DMS53 treated with DMSO at 0.1 percent for 48 hours (cell line): ENCODE data around the gene SLCO4C1.
"Not testable (repeated sequence)": the region's sequence is repeated elsewhere in the genome, so short reads cannot be mapped to it uniquely, and the experiment has no call there.

ENCODE experiments used
- DNase-seq: peaks from one replicate; lab custom pipeline; 2025; ENCODE audit not compliant: unreplicated experiment; lab: John Stamatoyannopoulos, UW

Gene SLCO4C1, protein sequence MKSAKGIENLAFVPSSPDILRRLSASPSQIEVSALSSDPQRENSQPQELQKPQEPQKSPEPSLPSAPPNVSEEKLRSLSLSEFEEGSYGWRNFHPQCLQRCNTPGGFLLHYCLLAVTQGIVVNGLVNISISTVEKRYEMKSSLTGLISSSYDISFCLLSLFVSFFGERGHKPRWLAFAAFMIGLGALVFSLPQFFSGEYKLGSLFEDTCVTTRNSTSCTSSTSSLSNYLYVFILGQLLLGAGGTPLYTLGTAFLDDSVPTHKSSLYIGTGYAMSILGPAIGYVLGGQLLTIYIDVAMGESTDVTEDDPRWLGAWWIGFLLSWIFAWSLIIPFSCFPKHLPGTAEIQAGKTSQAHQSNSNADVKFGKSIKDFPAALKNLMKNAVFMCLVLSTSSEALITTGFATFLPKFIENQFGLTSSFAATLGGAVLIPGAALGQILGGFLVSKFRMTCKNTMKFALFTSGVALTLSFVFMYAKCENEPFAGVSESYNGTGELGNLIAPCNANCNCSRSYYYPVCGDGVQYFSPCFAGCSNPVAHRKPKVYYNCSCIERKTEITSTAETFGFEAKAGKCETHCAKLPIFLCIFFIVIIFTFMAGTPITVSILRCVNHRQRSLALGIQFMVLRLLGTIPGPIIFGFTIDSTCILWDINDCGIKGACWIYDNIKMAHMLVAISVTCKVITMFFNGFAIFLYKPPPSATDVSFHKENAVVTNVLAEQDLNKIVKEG

DNA sequence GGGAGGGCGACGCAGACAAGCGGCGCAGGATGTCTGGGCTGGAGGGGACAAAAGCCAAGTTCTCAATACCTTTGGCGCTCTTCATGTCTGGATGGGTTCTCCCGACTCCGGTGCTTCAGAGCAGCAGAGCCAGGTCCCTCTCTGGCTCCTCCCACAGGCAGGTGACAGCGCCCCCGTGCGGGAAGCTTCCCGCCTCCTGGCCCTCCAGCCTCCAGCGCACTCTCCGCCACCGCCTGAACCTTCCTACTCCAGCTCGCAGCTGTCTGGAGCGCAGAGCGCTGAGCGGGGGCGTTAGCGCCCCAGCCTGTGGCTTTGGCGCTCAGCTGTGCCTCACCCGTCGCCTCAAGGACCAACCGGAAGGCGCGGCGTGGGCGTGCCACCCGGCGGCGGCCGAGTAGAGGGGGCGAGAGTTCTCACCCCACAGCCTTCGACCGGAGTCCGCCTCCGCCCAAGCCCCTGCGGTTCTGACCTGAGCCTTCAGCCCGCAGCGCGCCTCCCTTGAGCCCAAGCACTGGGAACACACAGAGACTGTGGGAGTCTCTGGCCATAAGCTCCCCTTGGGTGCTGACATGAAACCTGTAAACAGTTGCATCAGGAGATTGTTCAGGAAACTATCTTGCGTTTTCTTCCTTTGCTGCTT, at the start of gene SLCO4C1:
Gene SLCO4C1, minus strand, starts transcription at position 107 of the 640 bp plus-strand sequence. Its CDS starts 22 bp downstream, at position 85.
- DNase-seq: peak; percentile 82

DNA sequence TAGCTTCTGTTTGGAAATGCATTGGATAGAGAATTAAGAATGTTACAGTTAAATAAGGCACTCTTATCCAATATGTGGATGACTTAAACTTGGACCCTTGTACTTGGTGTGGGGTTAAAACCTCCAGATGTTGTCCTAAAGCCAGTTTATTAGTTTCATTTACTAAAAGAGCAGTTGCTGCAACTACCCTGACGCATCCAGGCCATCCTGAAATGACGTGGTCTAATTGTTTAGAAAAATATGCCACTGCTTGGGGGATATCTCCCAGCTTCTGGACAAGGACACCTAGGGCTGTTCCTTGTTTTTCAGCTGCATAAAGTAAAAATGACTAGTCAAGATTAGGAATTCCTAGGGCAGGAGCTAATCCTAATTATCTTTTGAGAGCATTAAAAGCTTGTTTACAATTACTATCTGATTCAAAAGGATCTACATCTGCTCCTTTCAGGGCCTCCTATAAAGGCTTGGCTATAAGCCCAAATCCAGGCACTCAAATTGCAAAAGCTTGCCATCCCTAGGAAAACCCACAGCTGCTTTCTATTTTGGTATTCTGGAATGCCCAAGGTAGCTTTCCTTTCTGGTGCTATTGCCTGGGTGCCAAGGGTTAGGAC, 45.7 kb upstream of the SLCO4C1 start:
- DNase-seq: no peak

DNA sequence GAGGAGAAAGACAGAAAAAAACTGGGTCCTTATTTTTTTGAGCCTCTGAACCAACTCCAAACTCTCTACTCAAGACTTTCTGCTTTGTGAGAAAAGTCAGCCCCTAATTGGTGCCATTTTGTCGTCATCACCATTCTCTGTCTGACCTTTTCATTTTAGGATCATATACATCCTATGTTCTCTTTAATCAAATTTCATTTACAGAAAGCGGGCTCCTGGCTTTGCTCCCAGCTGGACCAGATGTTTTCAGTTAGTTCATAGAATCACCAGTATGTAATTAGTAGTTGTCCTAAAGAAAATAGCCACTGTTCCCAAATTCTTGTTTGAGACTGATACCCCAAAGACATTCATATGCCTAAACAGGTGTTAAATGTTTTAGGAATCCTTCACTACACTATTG, 28.6 kb upstream of the SLCO4C1 start:
- no peak for DNase-seq

DNA sequence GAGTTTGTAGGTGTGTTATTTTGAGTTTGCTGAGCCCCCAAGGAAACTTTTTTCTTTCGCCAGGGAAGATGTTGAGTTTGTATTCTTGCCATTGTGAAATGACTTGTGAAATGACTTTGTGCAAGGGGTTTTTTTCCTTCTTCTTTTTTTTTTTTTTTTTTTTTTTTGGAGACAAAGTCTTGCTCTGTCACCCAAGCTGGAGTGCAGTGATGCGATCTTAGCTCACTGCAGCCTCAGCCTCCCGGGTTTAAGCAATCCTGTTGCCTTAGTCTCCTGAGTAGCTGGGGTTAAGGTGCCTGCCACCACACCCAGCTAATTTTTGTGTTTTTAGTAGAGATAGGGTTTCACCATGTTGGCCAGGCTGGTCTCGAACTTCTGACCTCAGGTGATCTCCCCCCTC, 22.7 kb upstream of the SLCO4C1 start:
- not testable (repeated sequence) for DNase-seq

DNA sequence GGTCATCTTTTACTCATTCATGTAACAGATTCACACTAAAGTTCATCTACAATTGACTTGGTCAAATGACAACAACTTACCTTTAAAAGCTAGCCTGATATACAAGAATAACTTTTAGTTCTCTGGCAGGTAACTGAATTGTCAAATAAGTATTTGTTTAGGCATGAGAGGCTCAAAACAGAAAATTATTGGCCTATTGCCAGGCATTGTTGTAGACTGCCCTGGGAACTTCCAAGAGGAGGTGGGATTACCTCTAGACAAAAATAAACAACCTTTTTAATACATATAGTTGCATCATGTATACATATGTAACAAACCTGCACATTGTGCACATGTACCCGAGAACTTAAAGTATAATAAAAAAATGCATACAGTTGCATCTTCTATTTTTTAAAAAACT, 18.2 kb upstream of the SLCO4C1 start:
- peak; percentile 26 for DNase-seq

DNA sequence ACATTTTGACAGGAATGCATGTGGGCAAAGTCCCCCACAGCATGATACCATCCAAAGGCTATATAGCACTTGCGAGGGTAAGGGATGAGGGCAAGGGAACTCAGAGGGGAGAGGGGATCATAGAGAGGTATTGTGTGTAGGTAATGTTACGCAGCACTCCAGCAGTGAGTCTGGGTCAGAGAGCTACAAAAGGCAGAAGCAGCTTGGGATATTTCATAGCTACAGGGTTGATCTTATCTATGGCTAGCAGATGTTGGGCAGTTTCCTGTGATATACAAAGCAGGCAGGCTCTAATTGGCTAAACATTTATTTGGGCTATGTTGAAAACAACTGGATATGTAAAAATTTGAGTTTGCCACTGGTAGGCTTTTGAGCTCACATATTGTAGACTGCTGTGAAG, 17.8 kb upstream of the SLCO4C1 start:
- DNase-seq: no peak

DNA sequence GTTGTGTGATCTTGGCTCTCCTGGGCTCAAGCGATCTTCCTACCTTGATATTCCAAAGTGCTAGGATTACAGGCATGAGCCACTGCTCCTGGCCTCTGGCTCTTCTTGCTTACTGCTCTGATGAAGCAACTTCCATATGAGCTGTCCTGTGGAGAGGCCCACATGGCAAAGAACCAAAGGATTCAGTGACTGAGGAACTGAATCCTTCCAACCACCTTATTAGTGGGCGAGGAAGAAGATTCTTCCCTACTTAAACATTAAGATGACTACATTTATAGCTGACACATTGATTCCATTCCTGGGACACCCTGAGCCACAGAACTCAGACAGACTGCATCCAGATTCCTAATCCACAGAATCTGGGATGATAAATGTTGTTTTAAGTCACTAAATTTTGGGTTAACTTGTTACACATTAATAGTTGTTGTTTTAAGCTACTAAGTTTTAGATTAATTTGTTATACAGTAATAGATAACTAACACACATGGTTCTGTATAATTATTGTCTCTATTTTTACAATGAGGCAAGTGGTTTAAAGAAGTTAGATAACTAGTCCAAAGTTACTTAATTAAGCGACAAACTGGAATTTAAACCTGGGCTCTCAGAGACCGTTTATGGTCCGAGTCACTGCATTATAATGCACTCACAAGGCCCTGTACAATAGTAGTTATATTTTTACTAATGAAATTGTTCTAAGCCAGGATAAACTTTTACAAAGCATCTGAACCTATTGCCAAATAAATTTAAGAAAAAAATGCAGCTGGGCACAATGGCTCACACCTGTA, 16.7 kb upstream of the SLCO4C1 start:
- no peak for DNase-seq

DNA sequence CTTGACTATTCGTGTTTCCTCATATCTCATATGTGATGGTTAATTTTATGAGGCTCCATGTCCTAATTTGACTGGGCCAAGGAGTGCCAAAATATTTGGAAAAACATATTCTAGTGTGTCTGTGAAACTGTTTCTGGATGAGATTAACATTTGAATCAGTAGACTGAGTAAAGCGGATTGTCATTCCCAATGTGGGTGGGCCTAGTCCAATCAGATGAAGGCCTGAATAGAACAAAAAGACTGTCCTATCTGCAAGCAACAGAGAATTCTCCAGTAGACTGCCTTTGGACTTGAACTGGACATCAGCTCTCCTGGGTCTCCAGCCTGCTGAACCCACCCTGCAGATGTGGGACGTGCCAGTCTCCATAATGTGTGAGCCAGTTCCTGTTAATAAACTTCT, 13.5 kb upstream of the SLCO4C1 start:
- DNase-seq: no peak

DNA sequence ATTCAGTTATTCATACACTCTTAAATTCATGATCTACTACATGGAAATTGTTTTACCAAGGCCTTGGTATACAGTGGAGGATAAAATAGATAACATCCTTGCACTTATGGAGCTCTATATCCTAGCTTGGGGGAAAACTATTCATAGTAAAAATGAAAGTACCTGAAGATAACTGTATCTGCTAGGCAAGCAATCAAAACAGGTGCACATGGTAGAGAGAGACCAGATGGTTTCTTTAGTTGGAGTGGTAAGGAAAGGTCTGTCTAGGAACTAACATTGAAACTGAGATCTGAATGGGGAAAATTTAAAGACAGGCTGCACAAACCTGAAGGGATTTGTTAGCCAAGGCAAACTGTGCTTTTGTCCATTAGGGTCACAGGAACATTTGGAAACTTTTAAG, 11.1 kb upstream of the SLCO4C1 start:
- no peak for DNase-seq

DNA sequence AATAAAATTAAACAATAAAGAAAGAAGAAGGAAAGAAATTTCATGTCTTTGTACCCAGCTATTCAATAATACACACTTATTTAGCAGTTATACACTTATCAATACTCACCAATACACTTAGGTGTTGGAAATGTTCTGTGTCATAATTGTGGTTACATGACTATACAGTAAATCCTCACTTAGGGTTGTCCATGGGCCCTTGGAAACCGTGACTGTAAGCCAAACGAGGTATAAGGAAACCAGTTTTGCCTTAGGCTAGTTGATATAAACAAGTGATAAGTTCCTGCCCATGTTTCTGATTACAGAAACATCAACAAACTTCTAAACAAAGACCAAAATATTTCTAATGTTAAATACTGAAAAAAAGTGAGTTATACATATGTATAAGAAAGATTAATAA, 10.0 kb upstream of the SLCO4C1 start:
- no peak for DNase-seq

DNA sequence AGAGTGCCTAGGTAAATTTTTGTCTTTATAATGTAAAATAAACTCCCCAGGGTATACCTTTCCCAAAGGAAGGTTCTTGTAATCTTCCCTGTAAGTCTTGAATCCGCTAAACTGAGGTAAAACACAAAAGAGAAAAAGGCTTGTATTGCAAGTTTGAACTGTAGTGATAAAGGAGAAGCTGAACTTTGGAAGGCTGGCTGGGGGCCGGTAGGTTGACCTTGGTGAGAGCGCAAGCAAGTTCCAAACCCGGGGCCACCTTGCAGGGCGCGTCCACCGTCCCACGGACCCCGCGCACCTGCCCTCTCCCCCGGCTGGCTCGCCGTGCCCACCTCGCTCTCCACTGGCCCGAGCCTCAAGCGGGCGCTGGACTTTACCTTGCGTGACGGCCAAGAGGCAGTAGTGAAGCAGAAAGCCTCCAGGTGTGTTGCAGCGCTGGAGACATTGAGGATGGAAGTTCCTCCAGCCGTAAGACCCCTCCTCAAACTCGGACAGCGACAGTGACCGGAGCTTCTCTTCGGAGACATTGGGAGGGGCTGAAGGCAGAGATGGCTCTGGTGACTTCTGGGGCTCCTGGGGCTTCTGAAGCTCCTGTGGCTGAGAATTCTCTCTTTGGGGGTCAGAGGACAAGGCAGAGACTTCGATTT, 428 bp downstream of the SLCO4C1 start:
- no peak for DNase-seq

DNA sequence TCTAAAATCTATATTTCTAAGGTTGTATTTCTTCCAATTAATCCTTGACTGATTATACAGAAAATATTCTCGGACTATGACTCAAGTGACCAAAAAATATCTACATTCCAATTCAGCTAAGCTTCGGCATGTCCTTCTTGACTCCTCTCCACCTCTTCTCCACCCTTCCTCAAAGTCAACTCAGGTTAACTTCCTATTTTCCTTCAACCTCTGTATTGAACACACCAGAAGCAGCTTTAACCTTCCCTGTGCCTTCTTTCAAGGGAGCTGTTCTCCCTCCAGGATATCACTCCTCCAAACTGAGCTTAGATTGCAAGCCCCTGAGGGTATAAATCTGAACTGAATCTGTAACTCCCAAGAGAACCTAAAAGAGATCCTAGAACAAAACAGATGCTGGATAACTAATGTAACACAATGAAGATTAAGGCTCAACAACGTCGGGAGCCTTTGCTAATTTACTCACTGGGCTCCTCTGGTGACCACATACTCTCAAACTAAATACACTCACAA, 1.1 kb downstream of the SLCO4C1 start:
- no peak for DNase-seq

DNA sequence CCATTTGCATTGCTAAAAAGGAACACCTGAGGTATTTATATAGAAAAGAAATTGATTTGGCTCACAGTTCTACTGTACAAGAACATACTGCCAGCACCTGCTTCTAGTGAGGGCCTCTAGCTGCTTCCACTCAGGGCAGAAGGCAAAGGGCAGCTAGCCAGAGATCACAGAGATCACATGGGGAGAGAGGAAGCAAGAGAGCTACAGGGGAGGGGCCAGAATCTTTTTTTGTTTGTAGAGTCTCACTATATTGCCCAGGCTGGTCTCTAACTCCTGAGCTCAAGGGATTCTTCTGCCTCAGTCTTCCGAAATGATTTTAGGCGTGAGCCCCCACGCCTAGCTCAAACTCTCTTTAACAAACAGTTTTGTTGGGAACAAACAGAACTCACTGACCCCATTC, 6.1 kb downstream of the SLCO4C1 start:
- DNase-seq: no peak

DNA sequence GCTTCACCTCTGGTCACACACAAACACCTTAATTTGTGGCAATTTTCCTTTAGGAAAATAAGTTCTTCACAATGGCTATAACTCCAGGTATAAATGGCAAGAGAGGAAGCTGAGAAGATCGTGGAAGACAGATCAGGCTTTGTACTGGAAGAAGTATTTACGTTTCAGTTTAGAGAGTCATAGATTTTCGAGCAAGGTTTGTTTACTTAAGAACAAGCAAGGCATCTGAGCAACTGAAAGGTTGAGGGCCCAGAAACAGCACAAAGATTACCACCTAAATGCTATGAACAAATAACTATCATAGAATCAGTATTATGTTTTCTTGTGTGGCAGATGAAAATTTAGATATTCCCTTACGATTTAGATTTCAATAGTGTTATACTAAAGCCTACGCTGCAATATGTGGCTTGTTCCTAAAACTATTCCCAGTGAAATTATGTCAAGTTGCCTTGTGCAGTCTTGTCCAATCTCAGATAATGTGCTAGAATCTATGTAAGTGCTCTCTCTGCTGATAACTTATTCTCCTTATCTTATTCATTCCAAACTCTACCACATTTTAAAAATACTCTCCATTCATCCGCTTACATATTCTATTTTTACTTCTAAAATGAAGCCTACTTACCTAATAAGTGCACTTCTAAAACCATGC, 6.7 kb downstream of the SLCO4C1 start:
- DNase-seq: peak; percentile 36

DNA sequence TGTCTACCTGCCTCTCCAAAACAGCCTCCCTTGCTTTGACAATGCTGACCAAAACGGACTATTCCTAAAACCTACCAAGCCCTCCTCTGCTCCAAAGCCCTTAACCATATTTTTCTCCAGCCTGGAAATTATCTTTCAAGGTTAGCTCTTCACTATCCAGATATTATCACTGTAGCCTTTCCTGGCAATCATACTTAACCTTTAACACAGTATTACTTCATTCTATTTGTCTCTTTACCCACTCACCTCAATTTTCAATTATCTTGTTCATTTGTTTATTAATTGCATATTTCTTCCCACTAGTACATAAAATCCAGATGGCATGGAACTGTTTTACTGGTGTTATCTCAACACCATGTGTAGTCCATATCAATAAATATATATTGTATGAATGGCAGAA, 7.5 kb downstream of the SLCO4C1 start:
- DNase-seq: no peak

DNA sequence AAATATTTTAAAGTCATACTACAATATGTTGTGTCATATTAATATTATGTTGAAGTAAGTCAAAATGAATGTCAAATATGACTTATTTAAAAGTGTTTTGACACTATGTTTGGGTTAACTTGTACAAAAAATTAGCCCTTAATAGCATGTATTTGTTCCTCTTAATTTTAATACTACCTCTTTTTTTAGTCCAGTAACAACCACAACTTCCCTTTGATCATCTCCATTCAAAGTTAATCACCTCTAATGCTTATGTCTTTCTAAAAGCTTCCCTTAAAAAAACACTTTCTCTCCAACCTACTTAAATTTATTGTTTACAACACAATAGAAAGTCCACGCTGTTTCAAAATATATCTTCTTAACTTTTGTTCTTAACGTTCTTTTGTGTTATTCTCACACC, 9.6 kb downstream of the SLCO4C1 start:
- no peak for DNase-seq

DNA sequence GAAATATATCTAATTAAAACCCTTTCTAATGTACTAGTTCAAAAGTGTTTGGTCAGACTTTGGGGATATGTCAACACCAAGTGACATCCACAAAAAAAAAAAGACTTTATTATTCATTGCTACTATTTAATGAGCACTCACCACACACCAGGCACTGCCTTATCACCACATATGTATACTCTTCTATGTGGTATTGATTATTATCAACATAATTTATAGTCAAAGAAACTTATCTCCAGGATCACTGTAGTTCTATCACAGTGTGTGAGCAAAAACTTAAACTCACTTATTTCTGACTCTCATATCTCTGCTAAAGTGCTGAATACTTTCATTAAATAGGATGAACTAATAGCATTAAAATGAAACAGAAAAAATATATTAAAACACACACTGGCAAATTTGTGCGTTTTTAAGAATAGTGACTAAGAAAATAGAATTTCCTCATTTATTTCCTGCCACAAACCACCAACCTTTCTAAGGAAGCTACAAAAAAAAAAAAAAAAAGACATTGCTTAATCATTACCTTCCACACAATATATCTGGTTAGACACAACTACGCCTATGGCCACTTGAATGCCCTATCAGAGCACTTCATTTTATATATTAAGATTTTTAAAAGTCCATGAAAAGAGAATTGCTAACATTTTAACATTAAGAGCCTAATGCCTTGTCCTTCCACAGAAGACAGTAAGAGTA, 12.8 kb downstream of the SLCO4C1 start:
- DNase-seq: no peak

DNA sequence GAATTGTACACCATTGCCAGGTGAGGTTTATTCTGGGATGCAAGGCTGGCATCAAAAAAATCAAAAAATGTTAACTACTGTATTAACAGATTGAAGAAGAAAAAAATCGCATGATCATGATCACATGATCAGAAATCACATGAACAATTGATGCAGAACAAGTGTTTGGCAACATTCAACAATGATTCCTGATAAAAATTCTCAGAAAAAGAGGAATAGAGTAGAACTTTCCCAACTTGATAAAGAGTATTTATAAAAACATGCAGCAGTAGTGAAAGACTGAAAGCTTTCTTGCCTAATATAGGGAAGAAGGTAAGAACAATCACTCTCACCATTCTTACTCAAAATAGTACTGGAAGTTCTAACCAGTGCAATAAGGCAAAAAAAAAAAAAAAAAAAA, 16.4 kb downstream of the SLCO4C1 start:
- DNase-seq: no peak

DNA sequence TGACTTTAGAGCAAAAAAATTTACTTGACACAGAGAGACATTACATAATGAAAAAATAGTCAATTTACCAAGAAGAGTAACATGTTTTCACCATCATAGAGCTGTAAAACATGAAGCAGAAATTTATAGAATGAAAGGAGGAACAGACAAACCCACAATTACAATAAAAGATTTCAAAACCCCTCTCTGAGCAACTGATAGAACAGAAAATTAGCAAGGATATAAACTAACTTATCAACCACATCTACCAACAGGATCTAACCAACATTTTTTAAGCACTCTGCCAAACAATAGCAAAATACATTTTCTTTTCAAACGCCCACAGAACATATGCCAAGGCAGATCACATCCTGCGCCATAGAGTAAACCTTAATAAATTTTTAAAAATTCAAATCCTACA, 17.9 kb downstream of the SLCO4C1 start:
- DNase-seq: no peak
